K562 (cell line): Measurements from ENCODE around the gene RHOBTB3. TPM values are rescaled to one million over a fixed set of nuclear protein-coding genes. Genes with fewer than 3 reads are reported as not detected.
A peak's percentile ranks its signal among the peaks of the same experiment; 100 is the strongest.

ENCODE experiments used
- ARID3A ChIP-seq: IDR thresholded peaks from 2 replicates; pipeline ENCODE4 v1.6.1; 2012; ENCODE audit warnings: low read depth, low read length, improper control_type of control experiment, borderline replicate concordance
- ATF1 ChIP-seq, 2 experiments: fragments of 450-650 bp in 1 of 2; IDR thresholded peaks; 2 replicates each; pipeline ENCODE4 v1.6.1; 2016; ENCODE audit warnings: missing compliant biosample characterization in 1 of 2, missing genetic modification characterization in 1 of 2
- BMI1 ChIP-seq: fragments of 150-350 bp; IDR thresholded peaks from 2 replicates; pipeline ENCODE4 v1.6.1; 2014; ENCODE audit warnings: low read length
- C11orf30 ChIP-seq: fragments of 450-650 bp; IDR thresholded peaks from 2 replicates; pipeline ENCODE4 v1.6.1; 2016; ENCODE audit warnings: low read depth, mild to moderate bottlenecking
- HMG20A ChIP-seq: fragments of 450-650 bp; formaldehyde crosslinking; conservative IDR thresholded peaks from 2 replicates; pipeline ENCODE4 v1.4.0; 2020; ENCODE audit warnings: mild to moderate bottlenecking, mixed read lengths
- KDM1A ChIP-seq, 2 experiments: fragments of 450-650 bp; IDR thresholded peaks; 2 replicates each; pipeline ENCODE4 v1.6.1; 2016; ENCODE audit warnings: mild to moderate bottlenecking in 2 of 2
- MED1 ChIP-seq: sonication (generic); formaldehyde crosslinking; IDR thresholded peaks from 2 replicates; pipeline ENCODE4 v1.8.1; 2023; ENCODE audit warnings: missing genetic modification reagents, borderline replicate concordance
- NCOR1 ChIP-seq: fragments of 450-650 bp; IDR thresholded peaks from 2 replicates; pipeline ENCODE4 v1.6.1; 2016; ENCODE audit warnings: mild to moderate bottlenecking, moderate library complexity
- NELFE ChIP-seq: IDR thresholded peaks from 2 replicates; pipeline ENCODE4 v1.6.1; 2011; ENCODE audit warnings: mild to moderate bottlenecking; ENCODE audit not compliant: insufficient read depth, insufficient read length
- PCBP1 ChIP-seq: fragments of 200-400 bp; formaldehyde crosslinking; IDR thresholded peaks from 2 replicates; pipeline ENCODE4 v1.6.1; 2018; ENCODE audit warnings: mild to moderate bottlenecking, low read depth, low read length; ENCODE audit not compliant: poor library complexity, severe bottlenecking
- SIRT6 ChIP-seq: IDR thresholded peaks from one replicate; pipeline ENCODE4 v1.6.1; 2012; ENCODE audit warnings: low read depth, mild to moderate bottlenecking, control low read depth, inconsistent platforms, low read length, moderate library complexity
- TAF1 ChIP-seq: IDR thresholded peaks from 2 replicates; pipeline ENCODE4 v1.6.1; 2011; ENCODE audit warnings: mild to moderate bottlenecking, low read length, moderate library complexity; ENCODE audit not compliant: insufficient read depth, control insufficient read depth, severe bottlenecking; ENCODE audit errors: extremely low read depth
- ZBTB11 ChIP-seq, 3 experiments: fragments of 200-800 bp in 1 of 3; fragments of 250-450 bp in 1 of 3; fragments of 450-650 bp in 1 of 3; sonication (Bioruptor Pico) in 1 of 3; sonication (Bioruptor generic) in 1 of 3; formaldehyde crosslinking in 1 of 3; IDR thresholded peaks; 2 replicates each; pipeline versions ENCODE4 v1.6.1 to v1.8.0; 2016 to 2022; ENCODE audit warnings: mild to moderate bottlenecking in 2 of 3, missing genetic modification characterization in 2 of 3, missing compliant biosample characterization in 1 of 3, moderate library complexity in 1 of 3
- ZFPM2 ChIP-seq: fragments of 250-450 bp; sonication (Bioruptor Pico); IDR thresholded peaks from 2 replicates; pipeline ENCODE4 v1.5.1; 2022; ENCODE audit warnings: mild to moderate bottlenecking
- ZNF23 ChIP-seq: fragments of 250-450 bp; sonication (Bioruptor Pico); IDR thresholded peaks from 2 replicates; pipeline ENCODE4 v1.4.0; 2020; ENCODE audit warnings: mild to moderate bottlenecking
- ZNF592 ChIP-seq: fragments of 450-650 bp; IDR thresholded peaks from 2 replicates; pipeline ENCODE4 v1.6.1; 2017; ENCODE audit warnings: antibody characterized with exemption, mild to moderate bottlenecking
- ZNF785 ChIP-seq: fragments of 250-450 bp; sonication (Bioruptor Pico); IDR thresholded peaks from 2 replicates; pipeline ENCODE4 v1.4.0; 2020; ENCODE audit warnings: mild to moderate bottlenecking
- polyA plus RNA-seq, 8 experiments: library from polyadenylated mRNA; depleted of rRNA in 4 of 8; stranded (reverse) in 5 of 8; unstranded in 3 of 8; fragments of >200 nt; fragmentation: Nextera tagmentation in 2 of 8; fragmentation: Illumina TruSeq in 1 of 8; extraction: Ambion mirVana in 2 of 8; extraction: Trizol in 1 of 8; gene quantifications; 2 replicates each; pipeline versions ENCODE4 v1.2.1 to v1.2.3, GENCODE V29; 2011 to 2014; ENCODE audit warnings: inconsistent platforms in 1 of 8, missing spikeins in 1 of 8
- total RNA-seq, 7 experiments: library from RNA; depleted of rRNA in 6 of 7; stranded (reverse); fragments of >200 nt in 6 of 7; fragmentation: Illumina TruSeq in 2 of 7; extraction: Trizol in 2 of 7; gene quantifications; 2 replicates each; pipeline versions ENCODE4 v1.2.1 to v1.2.3, GENCODE V29; 2011 to 2021; ENCODE audit warnings: low replicate concordance in 1 of 7

RHOBTB3 gene
- total and polyA plus RNA-seq, 9 of the 15 experiments (the other 6 are each of a cell fraction or from before 2014, with no cell fraction given), result 39.7 to 143 (median 115) TPM

- no peak for TF ChIP-seq ZBTB11 (CRISPR knock-in tag; IDR thresholded peaks at IDR 0.05)
- peak; percentile 81 for TF ChIP-seq ZNF592
- no peak for TF ChIP-seq ZNF23
- peak; percentile 50; the same call in 1 of the 2 replicates for TF ChIP-seq C11orf30
- TF ChIP-seq BMI1, result no peak
- TF ChIP-seq HMG20A (CRISPR knock-in tag), result no peak
- peak; percentile 36 for TF ChIP-seq NCOR1
- TF ChIP-seq ZFPM2, result no peak
- 0 out of 4 replicates have a peak, but pooled peaks of 1 of the 2 experiments have one; percentile 7 for TF ChIP-seq KDM1A (IDR thresholded peaks at IDR 0.05)
- TF ChIP-seq MED1 (CRISPR knock-in tag), result no peak
- TF ChIP-seq TAF1, result peak; percentile 28
- no peak for TF ChIP-seq NELFE
- no peak for TF ChIP-seq SIRT6
- TF ChIP-seq PCBP1, result no peak
- TF ChIP-seq ARID3A, result no peak
- TF ChIP-seq ATF1 (CRISPR knock-in tag; IDR thresholded peaks at IDR 0.05), result no peak
- no peak for TF ChIP-seq ATF1 (tag; IDR thresholded peaks at IDR 0.05)
- TF ChIP-seq ZNF785 (CRISPR knock-in tag), result no peak
These were observed 21.0 kb upstream of the RHOBTB3 start (continued) for GRCh38 chr5:95709967-95710650.
